Trophoblast cell (in vitro differentiated cells and primary cell): Measurements from ENCODE around the gene PACS1.
"Not testable (repeated sequence)": the region's sequence is repeated elsewhere in the genome, so short reads cannot be mapped to it uniquely, and the experiment has no call there.

Experiments used
- DNase-seq, 2 donors: peaks; one replicate each; pipeline ENCODE4 v3.0.0-alpha.2; 2016
- H2AFZ ChIP-seq: 2 replicates; pipeline ENCODE4 v1.6.1; 2013; ENCODE audit warnings: low read length, moderate library complexity, mild to moderate bottlenecking; ENCODE audit not compliant: insufficient read depth, poor library complexity
- H2AK5ac ChIP-seq: 2 replicates; pipeline ENCODE4 v1.6.1; 2013; ENCODE audit warnings: mild to moderate bottlenecking, low read length
- H2BK120ac ChIP-seq: 2 replicates; pipeline ENCODE4 v1.6.1; 2013; ENCODE audit warnings: low read length, mild to moderate bottlenecking, moderate library complexity; ENCODE audit not compliant: insufficient read depth, poor library complexity
- H2BK12ac ChIP-seq: 2 replicates; pipeline ENCODE4 v1.6.1; 2013; ENCODE audit warnings: mild to moderate bottlenecking, low read length, moderate library complexity
- H2BK5ac ChIP-seq: 2 replicates; pipeline ENCODE4 v1.6.1; 2013; ENCODE audit warnings: low read length, low read depth, moderate library complexity, mild to moderate bottlenecking; ENCODE audit not compliant: poor library complexity
- H3K14ac ChIP-seq: 2 replicates; pipeline ENCODE4 v1.6.1; 2013; ENCODE audit warnings: mild to moderate bottlenecking, low read length
- H3K18ac ChIP-seq: 2 replicates; pipeline ENCODE4 v1.6.1; 2013; ENCODE audit warnings: mild to moderate bottlenecking, low read length
- H3K23ac ChIP-seq: 2 replicates; pipeline ENCODE4 v1.6.1; 2013; ENCODE audit warnings: low read length
- H3K27ac ChIP-seq: 2 replicates; pipeline ENCODE4 v1.5.1; 2013; ENCODE audit warnings: low read depth, mild to moderate bottlenecking, inconsistent platforms, low read length, moderate library complexity
- H3K27me3 ChIP-seq: 2 replicates; pipeline ENCODE4 v1.6.1; 2013; ENCODE audit warnings: inconsistent platforms, mild to moderate bottlenecking, low read length, moderate library complexity; ENCODE audit not compliant: insufficient read depth
- H3K36me3 ChIP-seq, 2 experiments: 1 replicate in 1 of 2; 2 replicates in 1 of 2; pipeline ENCODE4 v1.6.1; 2013; ENCODE audit warnings: low read length in 2 of 2, mild to moderate bottlenecking in 2 of 2, moderate library complexity in 1 of 2; ENCODE audit not compliant: insufficient read depth in 2 of 2, control insufficient read depth in 1 of 2
- H3K4ac ChIP-seq: 2 replicates; pipeline ENCODE4 v1.6.1; 2013; ENCODE audit warnings: low read depth, mild to moderate bottlenecking, low read length, moderate library complexity
- H3K4me1 ChIP-seq, 2 experiments: 1 replicate in 1 of 2; 2 replicates in 1 of 2; pipeline ENCODE4 v1.6.1; 2013; ENCODE audit warnings: low read length in 2 of 2, mild to moderate bottlenecking in 2 of 2, moderate library complexity in 1 of 2; ENCODE audit not compliant: insufficient read depth in 2 of 2, control insufficient read depth in 1 of 2
- H3K4me2 ChIP-seq: 2 replicates; pipeline ENCODE4 v1.6.1; 2013; ENCODE audit warnings: inconsistent platforms, mild to moderate bottlenecking, low read length, moderate library complexity
- H3K4me3 ChIP-seq: 2 replicates; pipeline ENCODE4 v1.5.1; 2013; ENCODE audit warnings: mild to moderate bottlenecking, low read depth, low read length, inconsistent platforms
- H3K79me1 ChIP-seq: one replicate; pipeline ENCODE4 v1.6.1; 2013; ENCODE audit warnings: low read length
- H3K79me2 ChIP-seq: 2 replicates; pipeline ENCODE4 v1.6.1; 2013; ENCODE audit warnings: low read length, mild to moderate bottlenecking; ENCODE audit not compliant: control insufficient read depth, insufficient read depth, poor library complexity
- H3K9ac ChIP-seq: 2 replicates; pipeline ENCODE4 v1.6.1; 2013; ENCODE audit warnings: mild to moderate bottlenecking, low read length
- H3K9me3 ChIP-seq: 2 replicates; pipeline ENCODE4 v1.6.1; 2013; ENCODE audit warnings: low read depth, mild to moderate bottlenecking, control low read depth, inconsistent platforms, low read length; ENCODE audit not compliant: insufficient read depth
- H4K12ac ChIP-seq: 2 replicates; pipeline ENCODE4 v1.6.1; 2013; ENCODE audit warnings: low read depth, mild to moderate bottlenecking, low read length, moderate library complexity
- H4K8ac ChIP-seq: 2 replicates; pipeline ENCODE4 v1.6.1; 2013; ENCODE audit warnings: low read depth, mild to moderate bottlenecking, low read length, moderate library complexity
- H4K91ac ChIP-seq: one replicate; pipeline ENCODE4 v1.6.1; 2013; ENCODE audit warnings: low read depth, mild to moderate bottlenecking, low read length, moderate library complexity
- WGBS: extraction: QIAGEN DNeasy Blood & Tissue Kit; methylation state at CpG from one replicate; pipeline ENCODE4 v1.1.7; 2013; ENCODE audit warnings: missing lambda C conversion rate; ENCODE audit not compliant: insufficient read length, insufficient coverage; ENCODE audit errors: extremely low coverage; 5-methylcytosine and 5-hydroxymethylcytosine counted together

PACS1 gene

DNA sequence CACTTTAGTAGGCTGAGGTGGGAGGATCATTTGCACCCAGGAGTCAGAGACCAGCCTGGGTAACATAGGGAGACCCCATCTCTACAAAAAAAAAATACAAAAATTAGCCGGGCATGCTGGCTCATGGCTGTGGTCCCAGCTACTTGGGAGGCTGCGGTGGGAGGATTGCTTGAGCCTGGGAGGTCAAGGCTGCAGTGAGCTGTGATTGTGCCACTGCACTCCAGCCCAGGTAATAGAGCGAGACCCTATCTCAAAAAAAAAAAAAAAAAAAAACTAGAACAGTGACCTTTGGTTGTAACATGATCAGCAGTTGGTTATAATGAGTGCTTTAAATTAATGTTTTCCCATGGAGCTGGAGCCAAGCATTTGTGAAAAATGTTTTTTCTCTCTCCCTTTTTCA lies 44.9 kb downstream of the PACS1 start:
- H4K12ac ChIP-seq, H2AK5ac ChIP-seq, DNase-seq, H3K18ac ChIP-seq, H3K27ac ChIP-seq, H3K27me3 ChIP-seq, H3K14ac ChIP-seq, H3K4me3 ChIP-seq, H3K36me3 ChIP-seq, H3K4ac ChIP-seq, H4K91ac ChIP-seq, H3K23ac ChIP-seq, H3K79me2 ChIP-seq, H2AFZ ChIP-seq, H3K9me3 ChIP-seq, H3K9ac ChIP-seq, H4K8ac ChIP-seq, H3K4me2 ChIP-seq: not testable (repeated sequence)
- WGBS, result no CpG with 5 or more reads among the region's 3 CpGs
- Histone ChIP-seq H3K79me1 (peaks cover 15% of the 10 kb centered on the region), H2BK5ac (peak overlapping the region; percentile 32), H3K4me1 (peaks cover 26 to 30% of the 10 kb centered on the region in 2 experiments), H2BK12ac (peak overlapping the region; percentile 44), H2BK120ac (peak overlapping the region; percentile 41)

DNA sequence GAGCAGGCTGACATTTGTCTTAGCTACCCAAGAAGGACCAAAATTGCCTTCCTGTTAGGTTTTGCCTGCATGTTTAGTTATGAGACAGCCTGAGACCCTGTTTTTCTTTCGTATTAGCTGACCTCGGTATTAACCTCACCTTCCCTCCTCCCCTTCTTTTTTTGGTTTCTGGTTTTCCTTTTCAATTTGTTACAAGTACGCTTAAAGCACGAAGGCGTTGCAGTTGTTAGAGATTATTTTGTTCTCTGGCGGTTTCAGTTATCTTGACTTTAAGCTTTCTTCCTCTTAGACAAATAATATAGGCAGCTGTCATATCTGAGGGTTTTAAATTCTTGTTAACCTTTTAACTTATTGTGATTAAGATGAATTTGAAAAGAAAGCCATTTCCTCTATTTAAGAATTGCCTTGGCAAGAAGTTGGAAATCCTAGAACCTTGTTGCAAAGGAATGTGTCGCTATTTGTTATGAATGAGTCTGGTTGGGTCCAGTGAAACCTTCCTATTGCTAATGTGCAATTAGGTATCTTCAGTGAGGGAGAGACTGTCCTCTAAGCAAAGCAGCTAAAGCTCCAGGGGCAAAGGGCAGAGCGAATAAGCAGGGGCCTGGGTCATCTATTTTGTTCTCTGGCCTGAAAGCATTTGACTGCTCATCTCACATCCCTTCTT lies 45.7 kb downstream of the PACS1 start:
- Histone ChIP-seq H2BK120ac (no peak overlapping the region), H4K12ac (no peak overlapping the region), H3K18ac (no peak overlapping the region), H4K91ac (no peak overlapping the region), H3K4ac (no peak overlapping the region), H3K27ac (peak overlapping the region; percentile 12), H3K79me2 (peaks cover 8% of the 10 kb centered on the region), H2AK5ac (no peak overlapping the region), H3K23ac (no peak overlapping the region), H3K79me1 (peaks cover 21% of the 10 kb centered on the region), H4K8ac (no peak overlapping the region), H3K4me1 (peaks cover 31 to 34% of the 10 kb centered on the region in 2 experiments), H3K9ac (no peak overlapping the region), H3K4me2 (no peak overlapping the region), H3K14ac (no peak overlapping the region), H3K9me3 (no peaks in the 10 kb centered on the region), H3K4me3 (no peak overlapping the region), H2AFZ (no peak overlapping the region), H3K36me3 (no peaks in the 10 kb centered on the region), H3K27me3 (no peaks in the 10 kb centered on the region), H2BK5ac (no peak overlapping the region), H2BK12ac (no peak overlapping the region)
- WGBS, result no CpG with 5 or more reads among the region's 8 CpGs
- no peak for DNase-seq

DNA sequence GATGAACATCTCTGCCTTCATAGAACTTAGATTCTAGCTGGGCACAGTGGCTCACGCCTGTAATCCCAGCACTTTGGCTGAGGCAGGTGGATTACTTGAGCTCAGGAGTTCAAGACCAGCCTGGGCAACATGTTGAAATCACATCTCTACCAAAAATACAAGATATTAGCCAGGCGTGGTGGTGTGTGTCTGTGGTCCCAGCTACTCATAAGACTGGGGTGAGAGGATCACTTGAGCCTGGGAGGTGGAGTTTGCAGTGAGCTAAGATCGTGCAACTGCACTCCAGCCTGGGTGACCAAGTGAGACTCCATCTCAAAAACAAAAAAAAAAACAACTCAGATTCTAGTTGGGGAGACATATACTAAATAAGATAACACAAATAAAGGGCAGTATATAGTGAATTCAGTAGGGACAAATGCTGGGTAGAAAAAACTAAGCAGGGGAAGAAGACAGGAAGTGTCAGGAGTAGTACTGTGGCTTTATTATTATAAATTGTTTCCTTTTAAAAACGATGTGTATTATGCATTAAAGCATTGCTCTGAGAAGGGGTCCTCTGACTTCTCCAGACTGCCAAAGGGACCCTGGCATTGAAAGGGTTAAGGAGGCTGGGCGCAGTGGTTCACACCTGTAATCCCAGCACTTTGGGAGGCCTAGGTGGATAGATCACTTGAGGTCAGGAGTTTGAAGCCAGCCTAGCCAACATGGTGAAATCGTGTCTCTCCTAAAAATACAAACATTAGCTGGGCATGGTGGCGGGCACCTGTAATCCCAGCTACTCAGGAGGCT lies 46.7 kb downstream of the PACS1 start:
- Histone ChIP-seq H3K36me3 (no peaks in the 10 kb centered on the region), H3K27ac (no peak overlapping the region), H2AFZ (no peak overlapping the region), H3K79me1 (peaks cover 24% of the 10 kb centered on the region), H3K4ac (no peak overlapping the region), H3K27me3 (no peaks in the 10 kb centered on the region), H3K9me3 (no peaks in the 10 kb centered on the region), H2BK120ac (peak overlapping the region; percentile 33), H4K8ac (no peak overlapping the region), H3K4me2 (no peak overlapping the region), H2BK5ac (no peak overlapping the region), H3K79me2 (peaks cover 9% of the 10 kb centered on the region), H4K91ac (peak overlapping the region; percentile 26), H2BK12ac (no peak overlapping the region), H3K23ac (no peak overlapping the region), H2AK5ac (no peak overlapping the region), H3K9ac (no peak overlapping the region), H3K14ac (no peak overlapping the region), H3K4me3 (no peak overlapping the region), H3K4me1 (peaks cover 31 to 35% of the 10 kb centered on the region in 2 experiments), H3K18ac (peak overlapping the region; percentile 43), H4K12ac (no peak overlapping the region)
- no peak for DNase-seq
- no CpG with 5 or more reads among the region's 7 CpGs for WGBS

DNA sequence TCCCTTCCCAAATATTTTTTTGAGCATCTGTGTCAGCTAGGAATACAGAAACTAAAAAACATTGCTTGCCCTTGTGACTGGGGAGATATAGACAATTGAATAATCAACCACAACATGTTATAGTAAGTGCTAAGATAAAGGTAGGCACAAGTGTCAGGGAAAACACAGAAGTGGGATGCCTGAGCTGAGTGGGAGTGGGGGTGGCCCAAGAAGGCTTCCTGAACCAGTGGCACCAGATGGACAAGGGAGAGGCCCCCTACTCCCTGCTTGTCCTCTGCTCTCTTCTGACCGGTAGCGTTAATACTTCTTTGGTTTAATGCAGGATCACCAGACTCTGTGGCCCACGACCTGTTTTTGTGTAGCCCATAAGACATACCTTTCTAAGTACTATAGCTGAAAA lies 48.8 kb downstream of the PACS1 start:
- Histone ChIP-seq H3K79me2 (peaks cover 7% of the 10 kb centered on the region), H3K4me3 (no peak overlapping the region), H2BK12ac (peak overlapping the region; percentile 93), H3K79me1 (peaks cover 21% of the 10 kb centered on the region), H3K9ac (no peak overlapping the region), H3K4me2 (peak overlapping the region; percentile 23), H4K91ac (peak overlapping the region; percentile 88), H4K12ac (peak overlapping the region; percentile 13), H3K27ac (peak overlapping the region; percentile 95), H2AFZ (no peak overlapping the region), H3K36me3 (no peaks in the 10 kb centered on the region), H2BK5ac (peak overlapping the region; percentile 82), H4K8ac (peak overlapping the region; percentile 67), H3K4me1 (peaks cover 27% of the 10 kb centered on the region in 2 experiments), H3K9me3 (no peaks in the 10 kb centered on the region), H3K23ac (no peak overlapping the region), H2AK5ac (peak overlapping the region; percentile 31), H3K18ac (peak overlapping the region; percentile 69), H2BK120ac (peak overlapping the region; percentile 84), H3K14ac (peak overlapping the region; percentile 69), H3K27me3 (no peaks in the 10 kb centered on the region), H3K4ac (peak overlapping the region; percentile 31)
- no CpG with 5 or more reads among the region's 3 CpGs for WGBS
- DNase-seq, result no peak
